ENCODE data around the gene FBRS.
"Not testable (repeated sequence)": the region's sequence is repeated elsewhere in the genome, so short reads cannot be mapped to it uniquely, and the experiment has no call there.

The FBRS gene

GRCh38 chr16:30700491-30700890, 42.3 kb downstream of the FBRS start:
- Histone ChIP-seq H3K27ac (ENCODE audit: low read depth, low read length, severe bottlenecking) (peak overlapping the region; percentile 80), H3K4me3 (ENCODE audit: extremely low read depth, insufficient read depth, low read length, poor library complexity, severe bottlenecking) (peak overlapping the region; percentile 94), H3K4me1 (ENCODE audit: control insufficient read depth, insufficient read depth, low read length, poor library complexity, severe bottlenecking) (peaks cover 20% of the 10 kb centered on the region), H3K9me3 (ENCODE audit: control insufficient read depth, low read length) (no peaks in the 10 kb centered on the region), H3K36me3 (ENCODE audit: control insufficient read depth, insufficient read depth, low read length) (peaks cover 43% of the 10 kb centered on the region)
- 63% methylated on average over 8 to 9 of the region's 9 CpGs for WGBS, 2 experiments (ENCODE audit: insufficient coverage in 2 of 2)

GRCh38 chr16:30700971-30701370, 42.7 kb downstream of the FBRS start:
- Histone ChIP-seq H3K36me3 (ENCODE audit: control insufficient read depth, insufficient read depth, low read length) (peaks cover 47% of the 10 kb centered on the region), H3K4me3 (ENCODE audit: extremely low read depth, insufficient read depth, low read length, poor library complexity, severe bottlenecking) (peak overlapping the region; percentile 14), H3K27ac (ENCODE audit: low read depth, low read length, severe bottlenecking) (peak overlapping the region; percentile 80), H3K9me3 (ENCODE audit: control insufficient read depth, low read length) (no peaks in the 10 kb centered on the region), H3K4me1 (ENCODE audit: control insufficient read depth, insufficient read depth, low read length, poor library complexity, severe bottlenecking) (peaks cover 20% of the 10 kb centered on the region)
- no CpG with 5 or more reads among the region's 5 CpGs for WGBS, 2 experiments (ENCODE audit: insufficient coverage in 2 of 2)

- H3K9me3 ChIP-seq (ENCODE audit: control insufficient read depth, low read length); H3K27ac ChIP-seq (ENCODE audit: low read depth, low read length, severe bottlenecking); H3K4me3 ChIP-seq (ENCODE audit: extremely low read depth, insufficient read depth, low read length, poor library complexity, severe bottlenecking): not testable (repeated sequence)
- 96 to 98% methylated on average over 9 to 11 of the region's 12 CpGs for WGBS, 2 experiments (ENCODE audit: insufficient coverage in 2 of 2)
- H3K36me3 ChIP-seq (ENCODE audit: control insufficient read depth, insufficient read depth, low read length) = peaks cover 68% of the 10 kb centered on the region
- peaks cover 20% of the 10 kb centered on the region for H3K4me1 ChIP-seq (ENCODE audit: control insufficient read depth, insufficient read depth, low read length, poor library complexity, severe bottlenecking)
Measured at GRCh38 chr16:30703071-30703470, 44.8 kb downstream of the FBRS start.

- H3K4me3 ChIP-seq (ENCODE audit: extremely low read depth, insufficient read depth, low read length, poor library complexity, severe bottlenecking) = no peak overlapping the region
- H3K36me3 ChIP-seq (ENCODE audit: control insufficient read depth, insufficient read depth, low read length) = peaks cover 77% of the 10 kb centered on the region
- 86 to 97% methylated on average over 7 to 9 of the region's 10 CpGs for WGBS, 2 experiments (ENCODE audit: insufficient coverage in 2 of 2)
- H3K4me1 ChIP-seq (ENCODE audit: control insufficient read depth, insufficient read depth, low read length, poor library complexity, severe bottlenecking) = peaks cover 20% of the 10 kb centered on the region
- no peak overlapping the region for H3K27ac ChIP-seq (ENCODE audit: low read depth, low read length, severe bottlenecking)
- no peaks in the 10 kb centered on the region for H3K9me3 ChIP-seq (ENCODE audit: control insufficient read depth, low read length)
Measured at GRCh38 chr16:30703971-30704370, 45.7 kb downstream of the FBRS start.

GRCh38 chr16:30706046-30706445, 47.8 kb downstream of the FBRS start:
- H3K4me1 ChIP-seq (ENCODE audit: control insufficient read depth, insufficient read depth, low read length, poor library complexity, severe bottlenecking) = peaks cover 7% of the 10 kb centered on the region
- H3K9me3 ChIP-seq (ENCODE audit: control insufficient read depth, low read length) = no peaks in the 10 kb centered on the region
- peaks cover 96% of the 10 kb centered on the region for H3K36me3 ChIP-seq (ENCODE audit: control insufficient read depth, insufficient read depth, low read length)
- no peak overlapping the region for H3K4me3 ChIP-seq (ENCODE audit: extremely low read depth, insufficient read depth, low read length, poor library complexity, severe bottlenecking)
- no peak overlapping the region for H3K27ac ChIP-seq (ENCODE audit: low read depth, low read length, severe bottlenecking)
- 95% methylated on average over 4 to 6 of the region's 6 CpGs for WGBS, 2 experiments (ENCODE audit: insufficient coverage in 2 of 2)

- H3K9me3 ChIP-seq (ENCODE audit: control insufficient read depth, low read length) = no peaks in the 10 kb centered on the region
- H3K4me1 ChIP-seq (ENCODE audit: control insufficient read depth, insufficient read depth, low read length, poor library complexity, severe bottlenecking) = peaks cover 13% of the 10 kb centered on the region
- no peak overlapping the region for H3K4me3 ChIP-seq (ENCODE audit: extremely low read depth, insufficient read depth, low read length, poor library complexity, severe bottlenecking)
- 100% methylated on average over 1 of the region's 4 CpGs for WGBS, 2 experiments (ENCODE audit: insufficient coverage in 2 of 2)
- H3K27ac ChIP-seq (ENCODE audit: low read depth, low read length, severe bottlenecking) = no peak overlapping the region
- peaks cover 99% of the 10 kb centered on the region for H3K36me3 ChIP-seq (ENCODE audit: control insufficient read depth, insufficient read depth, low read length)
Measured at GRCh38 chr16:30710971-30711370, 52.7 kb downstream of the FBRS start.

- H3K27ac ChIP-seq (ENCODE audit: low read depth, low read length, severe bottlenecking) = no peak overlapping the region
- H3K4me1 ChIP-seq (ENCODE audit: control insufficient read depth, insufficient read depth, low read length, poor library complexity, severe bottlenecking) = peaks cover 13% of the 10 kb centered on the region
- H3K9me3 ChIP-seq (ENCODE audit: control insufficient read depth, low read length) = no peaks in the 10 kb centered on the region
- H3K4me3 ChIP-seq (ENCODE audit: extremely low read depth, insufficient read depth, low read length, poor library complexity, severe bottlenecking) = no peak overlapping the region
- peaks cover 99% of the 10 kb centered on the region for H3K36me3 ChIP-seq (ENCODE audit: control insufficient read depth, insufficient read depth, low read length)
- WGBS, 2 experiments (ENCODE audit: insufficient coverage in 2 of 2) = 100% methylated on average over 1 of the region's 1 CpG
Measured at GRCh38 chr16:30711712-30712111, 53.5 kb downstream of the FBRS start.

- 93 to 96% methylated on average over 12 of the region's 17 CpGs for WGBS, 2 experiments (ENCODE audit: insufficient coverage in 2 of 2)
- Histone ChIP-seq H3K9me3 (ENCODE audit: control insufficient read depth, low read length) (no peaks in the 10 kb centered on the region), H3K27ac (ENCODE audit: low read depth, low read length, severe bottlenecking) (peak overlapping the region; percentile 17), H3K4me1 (ENCODE audit: control insufficient read depth, insufficient read depth, low read length, poor library complexity, severe bottlenecking) (peaks cover 13% of the 10 kb centered on the region), H3K4me3 (ENCODE audit: extremely low read depth, insufficient read depth, low read length, poor library complexity, severe bottlenecking) (no peak overlapping the region), H3K36me3 (ENCODE audit: control insufficient read depth, insufficient read depth, low read length) (peaks cover 96% of the 10 kb centered on the region)
Measured at GRCh38 chr16:30715750-30716445, 57.7 kb downstream of the FBRS start.

GRCh38 chr16:30720086-30720485, 61.9 kb downstream of the FBRS start:
- Histone ChIP-seq H3K27ac (ENCODE audit: low read depth, low read length, severe bottlenecking) (no peak overlapping the region), H3K9me3 (ENCODE audit: control insufficient read depth, low read length) (no peaks in the 10 kb centered on the region), H3K4me1 (ENCODE audit: control insufficient read depth, insufficient read depth, low read length, poor library complexity, severe bottlenecking) (peaks cover 3% of the 10 kb centered on the region), H3K36me3 (ENCODE audit: control insufficient read depth, insufficient read depth, low read length) (peaks cover 98% of the 10 kb centered on the region), H3K4me3 (ENCODE audit: extremely low read depth, insufficient read depth, low read length, poor library complexity, severe bottlenecking) (no peak overlapping the region)
- WGBS, 2 experiments (ENCODE audit: insufficient coverage in 2 of 2) = 95 to 96% methylated on average over 10 to 11 of the region's 11 CpGs
